Pericardium fibroblast (primary cell): ENCODE measurements around the gene NDP. TPM values are rescaled to one million over a fixed set of nuclear protein-coding genes. Genes with fewer than 3 reads are reported as not detected.

Experiments used
- total RNA-seq: library from RNA; depleted of rRNA; stranded (reverse); fragments of >200 nt; gene quantifications from 2 replicates; pipeline ENCODE4 v1.2.3, GENCODE V29; 2015

NDP gene, protein sequence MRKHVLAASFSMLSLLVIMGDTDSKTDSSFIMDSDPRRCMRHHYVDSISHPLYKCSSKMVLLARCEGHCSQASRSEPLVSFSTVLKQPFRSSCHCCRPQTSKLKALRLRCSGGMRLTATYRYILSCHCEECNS
- not detected in 2 replicates for total RNA-seq

DNA sequence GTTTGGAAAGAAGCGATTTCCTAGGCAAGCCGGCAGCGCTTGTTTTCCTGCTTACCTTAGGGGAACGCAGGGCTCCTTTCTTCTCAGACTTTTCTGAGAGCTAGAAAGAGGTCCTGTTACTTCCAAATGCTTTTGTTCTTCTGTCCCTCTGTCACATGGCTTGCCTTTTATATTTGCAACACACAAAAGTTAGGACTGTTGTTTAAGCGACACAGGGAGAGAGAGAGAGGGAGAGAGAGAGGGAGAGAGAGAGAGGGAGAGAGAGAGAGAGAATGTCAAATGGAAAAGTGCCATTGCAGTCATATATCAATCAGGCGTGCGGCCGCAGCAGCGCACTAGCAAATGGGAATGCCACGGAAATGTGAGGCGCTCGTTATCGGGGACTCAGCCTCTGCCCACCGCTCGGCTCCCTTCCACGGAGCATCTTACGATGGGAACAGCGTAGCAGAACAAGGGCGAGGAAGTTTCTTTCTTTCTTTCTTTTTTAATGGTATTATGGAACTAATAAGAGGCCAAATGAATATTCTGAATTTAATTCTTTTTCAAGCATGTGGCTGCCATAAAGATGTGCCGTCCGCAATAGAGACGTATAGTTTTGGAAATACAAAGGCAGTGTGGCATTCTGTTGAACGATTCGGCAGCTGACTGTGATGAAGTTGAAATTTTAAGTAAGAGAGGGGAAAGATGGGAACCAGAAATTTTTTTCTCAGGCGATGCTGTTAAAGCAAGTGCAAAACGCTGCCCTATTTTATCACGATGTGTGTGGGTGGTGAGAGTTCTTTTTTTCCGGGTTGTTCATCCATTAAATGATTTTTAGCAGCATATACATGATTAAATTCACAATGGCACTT, at the start of gene NDP:
TSS of gene NDP (minus strand) at position 142 of the 851 bp plus-strand sequence. CDS start 14,745 bp downstream, outside the sequence.

Other genes starting within 250 kb of the NDP start
- gene MAOB, start 90.9 kb downstream of the NDP start, total RNA-seq: 0.47 TPM in 1 of 2 replicates, not detected in the other